ENCODE data around the gene MALT1.

- TF ChIP-seq EZH2 (IDR thresholded peaks at IDR 0.05; ENCODE audit: borderline replicate concordance), result no peak
- TF ChIP-seq CTCF (IDR thresholded peaks at IDR 0.05; ENCODE audit: poor library complexity), result no peak
- TF ChIP-seq EZH2phosphoT487 (IDR thresholded peaks at IDR 0.05; ENCODE audit: low read depth, severe bottlenecking, unreplicated experiment), result no peak
These were observed 113.4 kb downstream of the MALT1 start for GRCh38 chr18:58784601-58785137.

Measured in hepatocyte (in vitro differentiated cells).